Body of pancreas (tissue), 4 donors: ENCODE results near the gene CACNA1C.

Experiments used
- CTCF ChIP-seq, 7 experiments: fragments of 450-650 bp in 4 of 7; fragments of 200-600 bp in 3 of 7; sonication (generic) in 3 of 7; IDR thresholded peaks; one replicate each; pipeline ENCODE4 v1.5.1; 2016 to 2019; ENCODE audit warnings: antibody characterized with exemption in 7 of 7
- POLR2A ChIP-seq, 3 donors: fragments of 450-650 bp; IDR thresholded peaks; one replicate each; pipeline ENCODE4 v1.6.1; 2016; ENCODE audit warnings: antibody characterized with exemption in 3 of 3, mild to moderate bottlenecking in 2 of 3

- no peak for TF ChIP-seq CTCF (IDR thresholded peaks at IDR 0.05)
- TF ChIP-seq POLR2A (IDR thresholded peaks at IDR 0.05), result no peak
Observed at GRCh38 chr12:2044165-2044564, 8.6 kb upstream of the CACNA1C start.
